ENCODE results near the gene RBFOX1.
"Not testable (repeated sequence)": the region's sequence is repeated elsewhere in the genome, so short reads cannot be mapped to it uniquely, and the experiment has no call there.

Gene RBFOX1

GRCh38 chr16:7487574-7488323 is 155.1 kb downstream of the RBFOX1 start:
- no peak for FAIRE-seq

DNA sequence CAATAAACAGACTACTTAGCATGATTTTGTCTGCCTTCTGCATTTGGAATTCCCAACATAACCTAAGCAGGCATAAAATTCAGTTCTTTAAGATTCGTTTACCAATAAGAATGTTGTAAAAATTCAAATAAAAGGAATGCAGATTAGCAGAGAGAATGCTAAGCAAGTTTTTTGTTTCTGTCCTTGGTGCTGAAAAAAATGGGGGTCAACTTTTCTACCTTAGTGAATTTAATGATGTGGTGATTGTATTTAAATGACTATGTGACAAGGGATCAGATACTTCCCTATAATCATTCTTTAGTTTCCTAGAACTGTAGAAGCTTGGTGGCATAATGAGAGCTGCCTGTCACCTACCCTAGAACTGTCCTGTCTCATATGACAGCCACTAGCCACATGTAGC is 159.5 kb downstream of the RBFOX1 start:
- no peak for FAIRE-seq

GRCh38 chr16:7493133-7493532 is 160.5 kb downstream of the RBFOX1 start:
- no peak for FAIRE-seq

DNA sequence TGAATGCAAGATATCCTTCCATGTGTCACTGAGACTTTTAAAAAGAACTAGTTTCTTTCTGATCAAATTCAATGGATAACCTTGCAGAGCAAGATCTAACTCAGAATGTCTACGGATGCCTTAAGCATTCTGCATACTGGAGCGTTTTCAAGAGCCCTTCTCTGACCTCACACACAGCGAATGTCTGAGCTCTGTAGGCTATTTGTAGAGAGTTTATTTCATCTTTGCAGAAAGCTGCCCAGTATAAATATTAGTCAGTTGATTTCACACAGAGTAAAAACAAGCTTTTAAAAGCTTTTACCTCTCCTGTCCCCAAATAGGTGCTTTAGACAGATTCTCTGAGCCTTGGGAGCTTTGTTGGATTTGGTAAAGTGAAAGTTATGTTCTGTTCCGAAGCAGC is 165.0 kb downstream of the RBFOX1 start:
- FAIRE-seq, result no peak

DNA sequence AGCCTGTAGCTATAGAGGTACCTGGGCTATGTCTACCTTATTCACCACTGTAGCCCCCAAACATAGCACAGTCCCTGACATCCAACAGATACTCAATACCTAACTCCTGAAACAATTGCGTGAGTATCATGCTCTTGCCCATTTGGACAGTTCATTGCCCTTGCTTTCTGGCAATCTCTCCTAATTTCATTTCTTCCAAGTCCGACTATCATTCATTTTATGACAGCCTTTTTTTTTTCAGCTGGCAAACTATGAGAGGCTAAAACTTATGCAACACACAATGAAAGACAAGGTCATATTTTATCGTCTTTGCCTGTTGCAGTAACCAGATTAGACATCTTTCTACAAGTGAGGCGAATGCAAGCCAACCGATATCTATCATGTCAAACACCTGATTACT is 169.2 kb downstream of the RBFOX1 start:
- no peak for FAIRE-seq

DNA sequence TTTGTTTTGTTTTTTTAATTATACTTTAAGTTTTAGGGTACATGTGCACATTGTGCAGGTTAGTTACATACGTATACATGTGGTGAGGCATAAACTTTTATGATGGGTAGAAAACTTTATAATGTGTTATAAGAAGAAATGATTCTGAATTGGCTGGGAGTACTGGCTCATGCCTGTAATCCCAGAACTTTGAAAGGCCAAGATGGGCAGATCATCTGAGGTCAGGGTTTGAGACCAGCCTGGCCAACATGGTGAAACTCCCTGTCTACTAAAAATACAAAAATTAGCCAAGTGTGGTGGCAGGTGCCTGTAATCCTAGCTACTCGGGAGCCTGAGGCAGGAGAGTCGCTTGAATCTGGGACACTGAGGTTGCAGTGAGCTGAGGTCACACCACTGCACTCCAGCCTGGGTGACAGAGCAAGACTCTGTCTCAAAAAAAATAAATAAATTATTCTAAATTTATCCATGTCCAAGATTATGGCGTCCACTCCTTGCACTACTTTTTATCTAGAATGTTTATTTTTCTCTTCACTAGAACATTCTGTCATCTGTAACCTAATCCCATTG is 170.0 kb downstream of the RBFOX1 start:
- FAIRE-seq, result not testable (repeated sequence)

- no peak for FAIRE-seq
Measured at GRCh38 chr16:7503666-7504065, 171.0 kb downstream of the RBFOX1 start.

DNA sequence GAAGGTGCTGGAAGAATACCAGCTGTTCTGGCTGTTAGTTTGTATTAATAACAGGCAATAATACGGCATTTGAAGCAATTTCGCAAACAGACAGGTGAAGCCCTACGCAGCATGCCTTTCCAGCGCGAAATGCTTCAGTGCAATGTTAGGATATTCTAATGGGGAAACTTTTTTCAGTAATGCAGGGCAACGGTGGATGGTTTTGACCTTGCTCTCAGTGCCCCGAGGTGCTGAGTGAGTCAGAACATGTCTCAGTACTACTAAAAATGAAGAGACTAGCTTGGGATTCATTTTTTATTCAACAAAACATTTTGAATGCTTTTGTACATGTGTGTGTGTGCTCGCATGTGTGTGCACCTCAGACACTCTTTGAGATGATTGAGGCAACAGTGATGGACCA is 172.2 kb downstream of the RBFOX1 start:
- no peak for FAIRE-seq

DNA sequence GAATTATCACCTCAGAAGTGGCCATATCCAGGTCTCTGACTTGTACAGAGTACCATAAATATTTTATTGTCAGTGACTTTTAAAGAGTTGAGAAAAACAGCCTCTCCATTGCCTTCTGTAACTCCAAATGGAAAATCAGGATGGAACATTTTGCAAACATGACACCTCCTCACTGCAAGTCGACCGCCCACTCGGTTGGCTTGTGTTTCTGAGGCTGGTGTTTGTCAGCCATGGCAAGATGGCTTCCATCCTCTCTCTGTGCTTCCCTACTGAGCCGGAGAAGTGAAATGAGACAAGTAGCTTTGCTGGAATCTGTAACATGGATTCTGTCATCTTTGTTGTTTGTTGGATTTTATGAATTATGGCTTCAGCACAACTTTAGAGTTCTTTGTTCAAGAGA is 172.8 kb downstream of the RBFOX1 start:
- no peak for FAIRE-seq

DNA sequence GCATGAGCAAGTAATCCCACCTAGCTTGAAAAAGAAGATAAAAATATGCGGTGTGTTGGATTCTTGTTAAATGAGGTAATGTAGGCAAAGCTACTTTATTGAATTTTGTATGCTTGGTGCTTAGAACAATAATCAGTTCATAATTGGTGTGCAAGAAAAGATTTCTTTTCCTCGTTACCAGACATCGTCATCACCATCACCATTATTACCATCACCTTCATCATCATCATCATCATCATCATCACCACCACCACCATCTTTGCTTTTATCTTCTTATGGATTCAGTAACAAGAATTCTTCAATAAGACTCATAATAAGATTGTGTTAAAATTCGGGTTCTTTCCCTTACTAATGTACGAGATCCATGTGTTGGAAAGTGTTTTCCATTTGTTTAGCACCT is 173.7 kb downstream of the RBFOX1 start:
- FAIRE-seq, result no peak

- FAIRE-seq, result no peak
Measured at GRCh38 chr16:7508656-7509055, 176.0 kb downstream of the RBFOX1 start.

DNA sequence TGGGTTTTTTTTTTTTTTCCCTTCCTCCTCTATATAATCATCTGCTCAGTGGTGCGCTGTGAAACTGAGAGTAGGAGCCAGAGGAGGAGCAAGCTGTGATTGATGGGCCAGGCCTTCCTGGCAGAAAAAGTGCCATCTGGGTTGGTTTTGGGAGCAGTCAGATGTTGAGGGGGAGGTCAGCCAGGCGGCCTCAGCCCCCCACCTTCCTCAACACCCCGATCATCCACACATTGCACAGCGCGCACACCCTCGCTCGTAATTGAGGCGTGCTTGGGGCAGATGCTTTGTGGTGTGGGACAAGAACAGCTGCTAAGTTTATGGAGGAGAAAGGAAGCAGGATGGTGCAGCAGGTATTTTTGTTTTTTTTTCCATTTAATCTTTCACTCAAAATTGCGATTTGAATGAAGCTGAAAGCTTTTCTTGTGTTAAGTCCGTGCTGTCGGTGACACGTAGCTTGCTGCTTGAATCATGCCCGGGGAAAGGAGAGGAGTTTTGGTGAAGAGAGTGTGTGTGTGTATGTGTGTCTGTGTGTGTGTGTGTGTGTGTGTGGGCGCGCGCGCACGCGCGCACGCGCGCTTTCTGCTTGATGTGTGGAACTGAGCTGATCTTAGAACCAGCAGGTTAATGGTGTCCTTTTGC is 177.4 kb downstream of the RBFOX1 start:
- FAIRE-seq, result no peak

- no peak for FAIRE-seq
Measured at GRCh38 chr16:7511549-7512260, 179.1 kb downstream of the RBFOX1 start.

GRCh38 chr16:7512503-7512902 is 179.9 kb downstream of the RBFOX1 start:
- no peak for FAIRE-seq

DNA sequence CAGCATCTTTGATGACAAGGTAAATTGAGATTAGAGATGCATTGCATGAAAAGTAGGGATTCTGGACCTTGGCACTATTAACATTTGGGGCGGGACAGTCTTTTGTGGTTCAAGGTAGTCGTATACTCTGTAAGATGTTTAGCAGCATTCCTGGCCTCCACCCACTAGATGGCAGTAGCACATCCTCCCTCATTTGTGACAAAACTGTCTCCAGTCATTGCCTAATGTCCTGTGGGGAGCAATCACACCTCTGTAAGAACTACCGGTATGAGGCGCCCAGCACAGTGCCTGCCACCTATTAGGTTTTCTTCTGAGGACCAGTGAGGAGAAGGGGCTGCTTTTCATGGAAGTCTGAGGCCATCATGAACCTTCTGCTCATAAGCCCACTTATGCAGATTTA is 180.8 kb downstream of the RBFOX1 start:
- no peak for FAIRE-seq

- no peak for FAIRE-seq
Measured at GRCh38 chr16:7515543-7515942, 182.9 kb downstream of the RBFOX1 start.

GRCh38 chr16:7517496-7517895 is 184.9 kb downstream of the RBFOX1 start:
- no peak for FAIRE-seq

- no peak for FAIRE-seq
Measured at GRCh38 chr16:7518158-7518557, 185.5 kb downstream of the RBFOX1 start.

GRCh38 chr16:7521834-7522233 is 189.2 kb downstream of the RBFOX1 start:
- no peak for FAIRE-seq

DNA sequence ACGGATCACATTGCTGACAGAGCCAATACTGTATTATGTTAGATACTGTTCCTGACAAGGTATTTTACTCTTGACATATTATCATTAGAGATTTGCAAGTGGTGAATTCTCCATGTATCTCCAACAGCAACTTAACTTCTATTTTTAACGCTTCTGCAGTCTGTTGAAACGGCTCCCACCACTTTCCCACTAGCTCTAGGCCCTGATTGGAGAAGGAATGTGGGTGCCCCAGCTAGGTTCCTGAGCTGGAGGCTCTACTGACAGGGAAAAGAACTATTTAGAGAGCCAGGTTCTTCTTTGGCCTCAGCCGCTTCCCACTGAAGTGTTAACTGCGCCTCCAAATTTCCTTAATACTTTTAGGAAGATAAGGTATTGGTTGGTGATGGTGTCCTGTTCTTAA is 191.8 kb downstream of the RBFOX1 start:
- FAIRE-seq, result no peak

GRCh38 chr16:7526736-7527135 is 194.1 kb downstream of the RBFOX1 start:
- FAIRE-seq, result no peak

- no peak for FAIRE-seq
Measured at GRCh38 chr16:7532534-7532933, 199.9 kb downstream of the RBFOX1 start.

- FAIRE-seq, result no peak
Measured at GRCh38 chr16:7534749-7535148, 202.1 kb downstream of the RBFOX1 start.

DNA sequence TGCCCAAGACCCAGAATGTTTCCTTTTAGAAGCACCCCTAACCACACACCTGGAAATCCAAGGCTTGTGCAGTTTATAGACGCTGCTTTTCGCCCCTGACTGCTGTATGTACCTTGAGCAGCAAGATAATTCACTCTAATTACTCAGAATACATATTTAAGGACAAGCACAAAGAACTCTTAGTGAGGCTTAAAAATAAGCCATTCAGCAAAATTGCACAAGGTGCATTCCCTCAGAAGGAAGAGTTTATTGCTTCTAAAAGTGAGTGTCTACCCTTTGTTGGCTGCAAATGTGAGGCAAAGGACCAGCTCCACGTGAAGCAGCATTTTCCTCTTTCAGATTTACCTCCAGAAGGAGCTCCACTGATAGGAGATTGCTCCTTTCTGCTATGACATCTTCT is 208.4 kb downstream of the RBFOX1 start:
- FAIRE-seq, result no peak

All from G401.6 (cell line).